Left renal pelvis (tissue), 4 donors: ENCODE data around the gene FXYD2. TPM values are rescaled to one million over a fixed set of nuclear protein-coding genes. Genes with fewer than 3 reads are reported as not detected.

ENCODE experiments used
- DNase-seq, 4 donors: peaks; one replicate each; pipeline ENCODE4 v3.0.0-alpha.2; 2013; ENCODE audit warnings: low read depth in 4 of 4, low spot score in 3 of 4
- polyA plus RNA-seq, 4 donors: library from polyadenylated mRNA; unstranded; fragments of 120-200 nt; gene quantifications; one replicate each; pipeline ENCODE4 v1.2.1, GENCODE V29; 2013; ENCODE audit not compliant: insufficient read length in 4 of 4

The FXYD2 gene
- polyA plus RNA-seq, 4 donors: 10.6 to 476 (median 394) TPM

DNA sequence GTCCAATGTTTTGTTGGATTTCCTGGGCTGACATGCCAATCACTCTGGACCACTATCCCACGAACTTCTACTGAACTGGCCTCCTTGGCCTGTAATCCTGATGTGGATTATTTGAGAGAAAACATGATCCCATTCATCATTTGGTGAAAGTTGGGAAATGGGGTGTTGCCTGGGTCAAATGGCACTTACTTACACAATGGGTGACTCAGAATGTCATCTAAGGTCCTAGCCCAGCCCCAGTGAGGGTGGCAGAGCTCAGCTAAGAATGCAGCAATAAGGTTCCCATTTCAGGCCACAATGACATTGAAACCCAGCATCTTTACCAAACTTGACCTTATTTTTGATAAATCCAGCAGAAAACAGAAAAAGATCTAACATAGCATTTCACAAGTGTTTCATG lies 19.5 kb downstream of the FXYD2 start:
- no peak for DNase-seq

DNA sequence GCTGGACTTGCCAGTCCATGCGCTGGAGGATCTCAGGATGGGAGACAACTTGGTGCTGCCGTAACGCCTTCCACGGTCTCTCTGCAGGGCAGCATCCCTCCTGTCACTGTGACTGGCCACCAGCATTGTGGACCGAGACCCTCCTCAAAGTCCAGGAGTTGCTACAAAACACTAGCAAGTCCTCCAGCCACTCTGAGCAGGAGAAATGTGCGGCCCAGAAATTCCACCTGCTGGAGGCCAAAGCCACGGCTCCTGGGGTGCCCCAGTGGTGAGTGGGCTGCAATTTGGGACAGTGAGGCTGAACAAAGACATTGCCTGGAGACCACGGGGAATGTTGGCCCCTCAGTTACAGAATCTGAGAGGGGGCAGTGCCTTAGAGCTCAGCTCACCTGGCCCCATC lies 20.6 kb downstream of the FXYD2 start:
- no peak for DNase-seq

DNA sequence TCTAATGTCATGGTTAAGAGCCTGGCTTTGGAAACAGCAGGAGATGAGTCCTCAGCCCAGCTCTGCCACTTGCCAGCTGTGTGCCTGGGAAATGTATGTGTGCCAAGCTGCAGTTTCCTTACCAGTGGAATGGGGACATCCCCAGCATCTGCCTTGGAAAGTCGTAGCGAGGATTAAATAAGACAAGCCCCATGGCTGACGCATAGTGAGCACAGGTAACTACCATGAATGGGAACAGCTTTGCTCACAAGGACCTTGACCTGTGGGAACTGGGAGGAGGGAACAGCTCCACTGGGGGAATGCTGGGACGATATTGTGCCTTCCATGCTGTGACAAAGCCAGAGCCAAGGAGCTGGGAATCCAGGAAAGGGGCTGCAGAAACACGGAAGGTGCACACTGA lies 24.9 kb downstream of the FXYD2 start:
- DNase-seq: no peak

DNA sequence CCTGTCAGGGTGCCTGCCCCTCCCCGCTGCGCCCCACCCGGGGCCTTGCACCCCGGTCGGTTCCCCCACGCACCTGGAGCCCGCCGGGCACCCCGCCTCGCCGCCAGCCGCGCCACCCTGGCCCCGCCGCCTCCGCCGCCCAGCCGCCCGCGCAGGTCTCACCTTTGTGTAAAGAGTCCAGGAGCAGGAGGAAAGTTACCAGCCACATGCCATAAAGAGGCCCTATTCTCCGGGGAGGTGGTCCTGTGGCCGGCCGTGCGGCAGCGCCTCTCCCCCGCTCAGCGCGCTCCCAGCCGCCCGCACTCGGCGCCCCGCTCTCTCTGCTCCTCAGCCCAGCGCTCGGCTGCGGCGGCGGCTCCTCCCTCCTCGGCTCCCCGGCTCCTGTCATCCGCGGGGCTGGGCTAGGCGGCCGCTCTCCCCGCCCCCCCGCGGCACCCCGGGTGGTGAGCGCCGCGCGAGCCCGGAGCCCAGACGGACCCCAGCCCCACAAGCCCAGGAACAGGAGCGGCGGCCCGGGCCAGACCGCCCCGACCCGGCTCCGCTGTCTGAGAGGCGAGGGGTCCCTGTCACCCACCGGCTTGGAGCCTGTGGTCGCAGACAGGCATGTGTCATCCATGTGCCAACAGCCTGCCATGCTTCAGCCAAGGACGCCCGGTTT lies 27.5 kb downstream of the FXYD2 start, which contains the start of gene DSCAML1:
TSS of gene DSCAML1 (minus strand) at position 345 of the 658 bp plus-strand sequence. CDS start at position 208, 137 bp downstream.
- no peak for DNase-seq

DNA sequence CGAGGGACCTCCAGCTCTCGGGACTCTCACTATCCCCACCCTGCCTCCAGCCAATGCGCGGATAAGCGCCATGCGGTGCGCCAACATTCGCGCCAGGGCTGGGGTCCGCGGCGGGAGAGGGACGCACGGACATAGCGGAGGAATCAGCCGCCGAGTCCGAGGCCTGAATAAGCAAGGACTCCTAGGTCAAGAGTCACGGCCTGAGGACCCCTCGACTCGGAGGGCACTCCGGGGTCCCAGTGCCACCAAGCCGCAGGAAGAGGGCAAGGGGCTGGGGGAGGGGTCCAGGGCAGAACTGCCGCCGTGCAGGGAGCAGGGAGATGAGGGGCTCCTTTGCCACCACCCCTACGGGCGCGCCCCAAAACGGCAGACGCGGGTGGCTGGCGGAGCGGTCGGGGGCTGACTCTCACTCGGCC lies 28.1 kb downstream of the FXYD2 start:
- no peak for DNase-seq

DNA sequence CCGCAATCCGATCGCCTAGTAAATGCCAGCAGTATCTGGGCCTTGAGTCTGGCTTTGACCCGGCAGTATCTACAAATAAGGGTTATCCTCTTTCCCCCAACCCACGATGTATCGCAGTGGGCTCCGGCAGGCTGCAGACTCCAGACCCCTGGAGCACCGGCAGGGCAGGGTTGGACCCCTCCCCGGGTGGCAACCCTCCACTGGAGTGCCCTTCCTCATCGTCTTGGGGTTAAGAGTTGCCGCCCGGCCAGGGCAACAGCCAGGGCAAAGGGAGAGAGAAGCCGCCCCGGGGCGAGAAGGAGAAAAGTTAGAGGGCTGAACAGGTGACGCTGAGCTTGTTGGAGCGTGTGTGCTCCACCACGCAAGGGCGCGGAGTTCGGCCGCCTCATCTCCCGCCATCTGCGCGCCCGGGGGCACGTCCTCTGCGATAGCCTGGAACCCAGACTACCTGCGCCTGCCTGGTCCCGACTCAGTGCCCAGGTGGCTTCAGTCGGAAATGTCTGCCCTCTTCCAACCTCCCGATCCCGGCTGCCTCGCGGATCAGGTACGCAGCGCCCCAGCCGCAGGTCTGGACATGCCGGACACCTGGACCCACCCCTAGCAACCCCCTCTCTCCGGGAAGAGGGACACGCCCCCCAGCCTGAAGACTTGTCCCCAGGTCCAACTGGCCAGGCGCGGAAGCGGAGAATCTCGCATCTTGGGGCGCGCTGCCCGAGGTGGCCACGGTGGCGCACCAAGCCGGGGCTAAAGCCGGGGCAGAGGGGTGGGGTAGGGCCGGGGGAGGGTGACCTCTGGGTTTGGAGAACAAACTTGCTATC lies 28.7 kb downstream of the FXYD2 start:
- DNase-seq: no peak

DNA sequence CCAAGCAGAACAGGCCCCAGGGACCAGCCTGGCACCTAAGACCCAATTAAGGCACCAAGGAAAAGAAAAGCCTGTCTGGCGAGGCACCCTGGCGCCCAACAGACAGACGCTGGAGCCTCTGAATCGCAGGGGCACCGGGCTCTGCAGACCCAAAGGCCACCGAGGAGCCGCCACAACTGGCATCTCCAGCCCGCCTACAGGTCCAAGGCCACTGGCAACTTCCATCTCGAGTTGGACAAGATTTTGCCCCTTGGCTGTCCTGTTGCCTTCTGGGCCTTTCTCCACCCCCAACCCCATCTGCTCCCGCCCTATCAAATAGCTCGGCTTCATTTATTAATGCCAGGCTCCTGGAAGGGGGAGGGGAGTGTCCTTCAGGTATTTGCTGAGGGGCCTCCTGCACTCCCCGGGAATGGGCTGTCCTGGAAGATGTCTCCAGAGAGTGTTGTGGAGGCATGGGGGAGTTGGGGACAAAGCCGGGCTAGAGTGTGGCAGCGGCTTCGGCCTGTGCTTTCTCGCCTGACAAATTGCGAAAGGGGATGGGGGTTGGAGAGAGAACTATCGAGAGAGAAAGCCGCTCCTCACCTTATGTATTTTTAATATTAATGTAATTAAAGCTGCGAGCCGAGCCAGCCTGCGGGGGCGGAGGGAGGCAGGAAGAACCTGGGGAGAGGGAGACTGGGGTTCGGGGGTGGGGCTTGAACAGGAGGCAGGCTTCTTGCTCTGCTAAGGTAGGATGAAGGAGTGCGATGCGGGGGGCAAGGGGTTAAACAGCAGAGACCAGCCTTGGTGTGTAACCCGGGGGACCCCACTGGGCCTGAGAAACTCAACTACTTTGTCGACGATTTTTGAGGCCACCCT lies 29.5 kb downstream of the FXYD2 start:
- DNase-seq: no peak

DNA sequence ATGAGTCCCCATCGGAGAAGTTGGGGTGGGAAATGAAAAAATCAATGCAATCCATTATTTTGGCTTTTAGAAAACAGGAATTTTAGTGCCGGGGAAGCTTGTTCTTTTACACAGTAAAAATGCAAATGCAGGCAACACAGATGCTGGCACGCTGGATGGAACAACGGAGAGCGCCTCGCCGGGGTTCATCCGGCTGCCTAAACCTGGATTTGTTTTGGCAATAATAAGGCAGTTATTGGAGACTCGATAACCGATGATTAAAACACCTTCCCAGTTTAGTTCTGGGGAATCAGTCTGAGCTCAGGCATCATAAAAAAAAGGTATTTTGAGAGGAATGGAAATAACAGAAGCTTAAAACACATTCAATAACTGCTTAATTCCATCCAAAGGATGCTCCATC lies 30.4 kb downstream of the FXYD2 start:
- no peak for DNase-seq

DNA sequence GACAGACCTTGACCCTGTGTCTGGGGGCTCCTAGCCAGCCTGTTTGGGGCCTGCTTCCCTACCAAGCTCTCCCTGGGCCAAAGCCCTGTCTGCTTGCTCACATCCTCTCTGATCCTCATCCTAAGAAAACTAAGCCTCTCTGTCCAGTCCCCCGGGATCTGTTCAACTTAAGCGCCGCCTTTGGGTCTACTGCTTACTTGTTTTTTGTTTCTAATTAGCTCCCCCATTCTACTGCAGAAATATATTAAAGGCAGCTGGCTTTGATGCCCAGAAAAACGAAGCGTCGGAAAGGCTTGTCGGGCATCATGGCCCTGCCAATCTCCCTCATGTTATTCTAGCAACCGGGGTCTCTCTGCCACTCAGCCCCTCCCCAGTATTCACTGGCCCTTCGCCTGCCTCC lies 31.0 kb downstream of the FXYD2 start:
- DNase-seq: no peak

DNA sequence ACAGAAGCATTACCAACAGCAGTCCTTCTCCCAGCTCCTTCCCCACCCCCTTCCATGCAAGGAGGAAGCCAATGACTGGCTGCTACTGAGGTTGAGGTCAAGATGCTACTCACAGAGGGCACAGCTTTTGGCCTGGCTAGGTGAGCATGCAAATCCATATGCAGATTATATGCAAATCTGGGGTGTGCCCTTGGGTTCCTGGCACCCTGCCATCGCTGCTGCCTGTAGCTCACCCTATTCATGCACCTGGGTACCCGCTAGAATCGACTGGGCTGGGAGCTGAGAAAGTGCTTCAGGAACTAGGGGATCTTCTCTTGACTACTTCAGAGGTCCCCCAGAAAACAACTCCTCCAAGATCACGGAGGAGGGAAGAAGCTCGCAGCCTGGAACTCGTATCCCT lies 31.6 kb downstream of the FXYD2 start:
- DNase-seq: no peak

DNA sequence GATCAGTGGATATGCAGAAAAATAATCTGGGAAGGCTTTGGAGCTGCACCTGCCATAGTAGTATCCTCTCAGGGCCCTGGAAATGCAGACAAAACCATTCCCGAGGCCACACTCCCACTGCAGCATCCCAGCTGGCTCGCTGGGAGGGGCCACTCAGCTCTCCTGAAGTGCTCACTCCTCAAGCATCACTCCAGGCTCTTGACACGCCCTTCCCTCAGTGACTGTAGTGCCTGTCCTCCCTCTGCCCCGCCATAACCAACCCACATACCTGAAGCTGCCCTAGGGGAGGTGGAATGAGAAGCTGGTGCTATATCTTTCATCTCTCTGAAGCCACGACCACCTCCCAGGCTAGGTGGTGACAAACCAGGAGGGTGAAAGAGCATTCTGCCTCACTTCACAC lies 32.3 kb downstream of the FXYD2 start:
- no peak for DNase-seq

DNA sequence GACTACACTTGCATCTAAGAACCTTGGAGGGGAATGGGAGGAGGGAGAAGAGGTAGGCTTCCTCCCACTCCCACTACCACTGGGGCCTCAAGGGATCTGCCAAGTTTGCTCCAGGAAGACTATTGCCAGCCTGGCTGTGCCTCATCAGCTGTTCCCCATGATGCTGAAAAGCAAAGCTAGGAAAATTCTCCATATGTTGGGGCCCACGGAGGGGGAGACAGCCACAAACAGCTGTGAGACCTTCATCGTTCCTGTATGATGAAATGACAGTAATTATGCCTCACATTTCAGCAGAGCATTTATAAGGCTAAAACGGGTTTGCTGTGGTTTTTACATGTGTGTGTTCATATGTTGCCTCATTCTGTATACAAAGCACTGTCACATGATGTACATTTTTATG lies 34.3 kb downstream of the FXYD2 start:
- no peak for DNase-seq

DNA sequence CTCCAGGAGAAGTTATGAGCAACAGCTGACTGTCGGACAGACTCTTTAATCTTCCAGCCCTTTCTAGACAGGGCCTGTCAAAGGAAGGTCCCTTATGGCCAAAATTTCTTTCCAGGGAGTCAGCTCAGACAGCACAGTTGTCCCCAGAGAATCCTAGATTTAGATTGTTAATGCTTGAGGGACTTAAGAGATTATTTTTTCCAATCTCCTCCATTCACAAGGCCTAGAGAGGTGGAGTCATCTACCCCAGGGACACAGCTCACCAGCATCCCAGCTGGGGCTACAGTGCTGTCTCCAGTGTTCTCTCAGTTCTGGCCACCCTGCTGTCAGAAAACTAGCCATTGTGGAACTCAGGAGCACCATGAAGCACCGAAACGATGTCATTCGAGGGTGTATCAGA lies 35.3 kb downstream of the FXYD2 start:
- no peak for DNase-seq

DNA sequence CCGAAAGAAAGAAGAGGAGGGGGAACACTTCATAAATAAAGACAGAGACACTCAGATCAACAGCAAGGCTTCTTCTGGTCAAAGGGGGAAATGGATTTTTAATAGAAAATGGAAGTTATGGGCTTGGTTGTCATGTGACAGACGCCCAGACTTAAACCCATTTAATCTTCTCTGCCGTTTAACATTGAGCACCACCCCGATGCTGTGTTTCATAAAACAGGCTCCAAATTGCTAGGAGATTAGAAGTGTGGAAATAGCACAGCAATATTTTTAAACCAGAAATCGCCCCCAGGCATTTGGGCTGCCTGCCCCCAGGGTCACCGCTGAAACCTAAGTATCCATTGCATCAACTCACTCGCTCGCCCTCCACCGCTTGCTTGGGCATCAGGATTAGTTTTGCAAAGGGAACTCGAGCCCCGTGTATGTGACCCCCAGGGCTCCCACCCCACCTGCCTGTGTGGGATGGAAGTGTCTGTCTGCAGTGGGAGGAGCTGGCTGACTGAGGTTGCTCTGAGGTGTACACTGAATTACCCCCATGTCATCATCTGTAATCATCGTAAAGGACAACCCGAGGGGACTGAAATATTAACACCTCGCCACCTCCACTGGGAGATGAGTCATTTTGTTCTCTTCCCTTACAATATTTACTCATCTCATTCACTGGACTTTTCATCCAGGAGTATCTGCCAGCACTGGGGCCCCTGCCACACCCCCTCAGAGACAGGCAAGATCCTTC lies 38.2 kb downstream of the FXYD2 start:
- no peak for DNase-seq

DNA sequence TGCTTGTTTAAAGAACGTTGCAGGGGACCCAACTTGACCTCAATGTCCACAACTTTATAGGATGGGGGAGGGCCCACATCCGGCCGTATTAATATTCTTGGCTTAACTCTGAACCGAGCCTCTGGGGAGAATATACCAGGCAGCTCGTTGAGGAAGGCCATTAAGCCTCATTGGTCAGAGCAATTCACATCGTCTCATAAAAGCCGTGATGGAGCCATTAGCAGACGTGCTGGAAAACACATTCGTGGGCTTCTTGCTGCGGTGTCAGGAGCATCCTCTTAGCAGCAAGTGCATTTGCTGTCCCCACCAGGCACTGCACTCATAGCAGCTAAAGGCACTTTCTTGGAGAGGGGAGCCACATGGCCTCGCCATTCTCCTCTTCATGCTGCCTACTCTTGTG lies 42.4 kb downstream of the FXYD2 start:
- no peak for DNase-seq

DNA sequence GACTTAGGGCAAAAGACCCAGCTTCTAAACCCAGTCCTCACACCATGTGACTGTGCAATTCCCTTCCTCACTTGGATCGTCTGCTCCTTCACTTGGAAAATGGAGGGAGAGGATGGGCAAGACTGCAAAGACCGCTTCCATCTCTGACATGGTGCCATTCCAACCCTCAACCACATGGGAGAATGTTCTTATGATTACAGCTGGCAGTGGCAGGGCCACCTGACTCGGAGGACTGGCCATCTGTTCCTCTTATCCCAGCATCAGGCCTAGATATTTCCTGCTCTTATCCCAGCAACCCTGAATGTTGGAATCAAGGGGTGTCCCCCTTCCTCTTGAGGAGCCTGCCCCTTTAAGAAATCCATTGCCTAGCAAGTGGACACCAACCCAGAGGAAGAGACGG lies 42.9 kb downstream of the FXYD2 start:
- no peak for DNase-seq

DNA sequence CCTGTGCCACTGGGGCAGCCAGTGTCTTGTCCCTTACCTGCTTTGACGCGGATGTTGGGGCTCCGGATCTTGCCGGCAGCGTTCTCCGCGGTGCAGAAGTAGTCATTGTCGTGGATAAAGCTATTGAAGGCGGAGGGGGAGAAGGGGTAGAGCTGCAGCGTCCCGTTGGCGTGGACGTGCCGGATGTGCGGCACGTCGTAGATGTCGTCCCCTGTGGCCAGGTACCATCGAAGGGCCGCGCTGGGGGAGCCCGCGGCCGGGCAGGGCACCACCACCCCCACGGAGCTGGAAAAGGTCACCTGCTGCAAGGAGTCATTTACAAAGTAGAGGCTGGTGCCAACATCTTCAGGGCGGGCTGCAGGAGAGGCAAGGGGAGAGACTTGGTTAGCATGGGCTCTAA lies 44.1 kb downstream of the FXYD2 start:
- no peak for DNase-seq

DNA sequence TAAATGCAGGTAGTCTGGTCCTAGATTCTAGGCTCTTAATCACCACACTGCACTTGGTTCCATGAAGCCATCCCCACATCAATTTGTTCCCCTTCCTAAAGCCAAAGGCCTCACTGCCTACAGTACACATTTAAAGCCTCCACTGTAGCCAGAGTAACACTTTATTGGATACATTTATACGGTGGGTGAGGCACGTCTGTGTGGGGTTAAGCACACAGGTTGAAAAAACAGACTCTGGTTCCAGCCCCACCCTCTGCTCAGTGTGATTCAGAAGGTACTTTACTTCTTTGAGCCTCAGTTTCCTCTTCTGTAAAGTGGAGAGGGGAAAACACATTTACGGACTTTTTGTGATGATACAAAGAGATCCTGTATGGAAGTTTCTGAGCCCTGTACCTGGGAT lies 50.0 kb downstream of the FXYD2 start:
- DNase-seq: no peak

DNA sequence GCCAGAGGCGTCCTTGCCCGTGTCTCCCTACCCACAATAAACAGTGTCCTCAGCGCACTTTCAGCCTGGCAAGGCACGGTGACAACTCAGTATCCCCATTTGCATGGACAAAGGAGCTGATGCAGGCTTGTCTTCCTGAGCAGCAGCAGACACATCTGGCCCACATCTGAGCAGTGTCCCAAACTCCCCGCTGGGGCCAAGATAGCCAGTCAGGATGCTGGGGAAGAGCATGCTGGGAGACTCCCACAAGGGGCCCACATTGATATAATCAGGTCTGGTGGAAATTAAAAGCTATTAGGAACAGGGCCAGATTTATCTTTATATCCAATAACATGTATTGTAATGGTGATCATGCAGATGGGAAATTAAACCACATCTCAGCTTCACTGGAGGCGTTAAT lies 52.2 kb downstream of the FXYD2 start:
- DNase-seq: no peak

DNA sequence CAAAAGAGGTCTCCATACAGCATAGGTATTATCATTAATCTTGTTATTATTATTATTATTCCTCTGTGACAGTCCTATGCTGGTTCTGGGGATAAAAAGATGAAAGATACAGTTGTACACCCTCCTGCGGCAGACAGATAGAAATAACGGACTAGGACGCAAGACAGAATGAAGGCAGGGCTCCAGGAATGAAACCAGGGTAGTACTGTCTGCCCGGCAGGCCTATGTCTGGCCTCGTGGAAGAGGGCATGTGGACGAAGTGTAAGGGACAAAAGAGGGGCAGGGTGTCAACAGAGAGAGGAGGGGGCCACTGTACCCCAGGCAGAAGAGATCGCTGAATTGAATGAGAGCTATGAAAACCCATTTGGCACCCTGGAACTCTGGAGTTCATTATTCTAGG lies 52.7 kb downstream of the FXYD2 start:
- DNase-seq: no peak

DNA sequence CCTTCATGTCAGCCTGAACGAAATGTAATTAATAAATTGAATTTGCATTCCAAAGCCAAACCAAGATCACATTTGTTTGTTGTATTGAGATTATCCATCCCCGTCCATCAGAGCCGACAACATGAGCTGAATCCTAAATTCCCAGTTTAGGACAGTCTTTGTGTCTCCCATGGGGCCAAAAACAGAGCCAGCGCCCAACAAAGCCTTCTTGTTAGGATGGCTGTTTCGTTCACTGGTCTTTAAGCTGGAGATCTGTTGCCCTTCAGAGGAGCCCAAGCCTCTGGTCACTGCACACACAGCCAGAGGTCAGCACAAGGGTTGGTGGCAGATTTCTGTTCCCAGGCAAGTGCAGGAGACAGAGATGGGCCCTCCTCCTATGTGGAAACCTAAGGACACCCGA lies 53.3 kb downstream of the FXYD2 start:
- DNase-seq: no peak
